KOPT-K1 (cell line): ENCODE data around the gene USP49.
"Not testable (repeated sequence)": the region's sequence is repeated elsewhere in the genome, so short reads cannot be mapped to it uniquely, and the experiment has no call there.

Source experiments
- H3K27ac ChIP-seq: fragments of 200-600 bp; sonication (generic); 2 replicates; pipeline ENCODE4 v1.5.1; 2016; ENCODE audit warnings: antibody characterized with exemption, mild to moderate bottlenecking, low read depth, low read length; ENCODE audit not compliant: poor library complexity, severe bottlenecking
- H3K36me3 ChIP-seq: fragments of 200-600 bp; sonication (generic); 2 replicates; pipeline ENCODE4 v1.5.1; 2017; ENCODE audit warnings: antibody characterized with exemption, mild to moderate bottlenecking, low read length, moderate library complexity; ENCODE audit not compliant: insufficient read depth
- H3K9me3 ChIP-seq: fragments of 200-600 bp; sonication (generic); 2 replicates; pipeline ENCODE4 v1.5.1; 2017; ENCODE audit warnings: antibody characterized with exemption, low read length, mild to moderate bottlenecking; ENCODE audit not compliant: insufficient read depth, poor library complexity, severe bottlenecking

USP49 gene

DNA sequence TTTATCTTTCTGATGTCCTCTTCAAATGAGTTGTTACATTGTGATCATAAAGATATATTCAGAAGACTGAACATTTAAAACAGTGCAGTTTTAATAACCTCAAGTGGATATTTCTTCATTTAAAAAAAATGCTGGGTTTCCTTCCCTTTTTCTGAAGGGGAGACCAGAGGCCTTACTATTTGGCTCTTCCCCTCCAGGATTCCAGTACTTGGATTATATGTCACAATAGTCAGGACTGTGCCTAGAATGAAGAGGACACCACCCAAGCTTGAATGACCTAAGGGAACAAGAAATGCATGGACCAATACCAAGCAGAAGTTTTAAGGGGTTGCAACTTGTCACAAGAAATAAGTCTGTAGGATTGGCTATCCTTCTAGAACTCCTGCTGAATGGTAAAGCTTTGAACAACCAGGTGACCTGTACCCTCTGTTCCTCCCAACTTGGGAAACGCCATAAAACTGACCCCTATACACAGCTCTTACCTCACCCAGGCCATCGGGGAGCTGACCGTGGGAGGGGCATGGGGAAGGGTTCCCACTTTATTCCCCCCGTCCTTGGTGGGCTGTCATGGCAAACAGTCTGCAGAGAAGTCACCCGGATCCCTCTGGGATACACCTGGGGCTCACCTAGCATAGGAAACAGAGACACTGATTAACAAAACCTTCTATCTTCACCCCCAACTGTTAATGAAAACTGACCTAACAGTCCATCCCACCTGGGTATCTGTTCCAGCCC, 117.5 kb downstream of the USP49 start:
- H3K36me3 ChIP-seq: peaks cover 28% of the 10 kb centered on the region; the same call in 1 of the 2 replicates
- no peak overlapping the region for H3K27ac ChIP-seq
- H3K9me3 ChIP-seq: no peaks in the 10 kb centered on the region

DNA sequence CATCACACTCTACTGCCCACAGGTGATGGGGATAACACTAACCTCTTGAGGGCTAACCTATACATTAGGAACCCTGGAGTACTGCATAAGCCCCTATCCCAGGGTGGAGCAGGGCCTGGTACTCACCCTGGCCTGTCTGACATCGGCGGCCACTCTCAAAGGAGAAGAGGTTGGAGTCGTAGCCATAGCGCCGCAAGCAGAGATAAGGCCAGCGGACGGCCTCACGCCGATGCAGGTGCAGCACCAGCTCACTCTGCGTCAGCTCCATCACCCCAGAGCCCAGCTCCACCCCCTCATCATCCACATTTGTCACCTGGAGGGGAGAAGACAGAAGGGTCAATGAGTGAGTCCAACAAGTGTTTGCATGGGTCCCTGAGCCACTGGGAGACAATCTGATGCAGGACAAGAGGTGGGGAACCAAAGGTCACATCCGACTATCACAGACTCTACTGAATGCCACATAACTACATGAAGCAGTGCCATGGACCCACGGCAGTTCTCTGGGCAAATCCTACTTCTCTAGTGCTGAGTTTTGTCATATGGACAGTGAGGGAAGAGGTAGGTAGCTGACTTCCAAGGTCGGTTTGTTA, 119.8 kb downstream of the USP49 start:
- Histone ChIP-seq H3K9me3 (no peaks in the 10 kb centered on the region), H3K27ac (no peak overlapping the region), H3K36me3 (peaks cover 51% of the 10 kb centered on the region; the same call in 1 of the 2 replicates)

DNA sequence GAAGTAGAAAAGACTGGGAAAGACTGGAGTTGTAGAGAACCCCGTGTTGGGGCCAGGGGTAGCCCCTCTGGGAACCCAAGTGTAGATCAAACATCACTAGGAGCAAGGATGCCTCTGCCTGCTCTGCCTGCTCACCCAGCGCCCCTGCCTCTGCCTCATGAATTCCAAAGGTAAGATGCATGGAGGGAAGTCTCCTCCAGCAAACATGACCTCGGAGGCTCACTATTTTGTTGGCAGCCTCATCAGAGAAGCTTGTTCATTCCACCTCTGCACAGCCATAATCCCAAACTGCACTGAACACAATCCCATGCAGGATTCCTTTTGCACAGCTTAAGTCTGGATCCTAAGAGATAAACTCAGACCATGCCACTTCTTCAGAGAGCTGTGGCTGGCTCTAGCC, 120.3 kb downstream of the USP49 start:
- peaks cover 53% of the 10 kb centered on the region; the same call in 1 of the 2 replicates for H3K36me3 ChIP-seq

DNA sequence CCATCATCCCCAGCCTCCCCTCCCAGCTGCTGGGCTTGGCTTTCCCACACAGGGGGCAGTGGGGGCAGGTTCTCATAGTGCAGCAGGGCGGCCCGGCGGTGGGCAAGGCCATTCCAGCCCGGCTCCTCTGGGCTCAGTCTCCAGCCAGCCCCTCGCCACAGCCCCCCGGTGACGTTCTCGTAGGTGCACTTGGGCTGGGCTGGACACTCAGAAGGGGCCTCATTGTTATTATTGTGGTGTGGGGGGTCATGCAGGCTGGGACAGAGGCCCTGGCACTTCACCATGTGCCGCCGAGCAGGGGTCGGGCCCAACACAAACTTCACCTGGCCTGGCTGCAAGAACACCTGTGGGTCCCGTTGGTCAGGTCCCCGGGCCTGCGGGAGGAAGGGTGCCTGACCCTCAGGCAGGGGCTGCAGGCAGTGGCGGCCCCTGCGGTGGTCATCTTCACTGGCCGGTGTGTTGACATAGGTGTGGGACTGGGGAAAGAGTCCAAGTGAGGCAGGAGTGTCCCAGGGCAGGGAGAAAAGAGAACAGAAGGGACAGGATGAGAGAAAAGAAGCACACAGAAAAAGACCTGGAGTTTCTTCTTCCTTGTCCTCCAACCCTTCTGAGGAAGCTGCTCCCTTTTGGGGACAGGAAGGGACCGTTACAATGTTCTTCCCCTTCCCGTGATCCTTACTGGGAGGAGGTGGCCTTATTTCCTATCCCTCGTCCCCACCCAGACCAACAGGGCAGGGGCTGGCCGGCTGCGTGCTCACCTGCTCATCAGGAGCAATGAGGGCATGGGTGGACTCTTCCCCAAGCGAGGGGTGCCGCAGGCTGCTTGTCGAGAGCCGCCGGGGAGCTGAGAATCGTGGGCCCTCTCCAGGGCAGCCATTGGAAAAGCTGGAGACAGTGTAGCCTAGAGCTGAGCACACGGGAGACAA, 123.9 kb downstream of the USP49 start:
- H3K27ac ChIP-seq: no peak overlapping the region
- no peaks in the 10 kb centered on the region for H3K9me3 ChIP-seq
- H3K36me3 ChIP-seq: peaks cover 44% of the 10 kb centered on the region; the same call in 1 of the 2 replicates

More for the DNA sequence above, 120.3 kb downstream of the USP49 start:
- Histone ChIP-seq H3K27ac (no peak overlapping the region), H3K9me3 (no peaks in the 10 kb centered on the region)

DNA sequence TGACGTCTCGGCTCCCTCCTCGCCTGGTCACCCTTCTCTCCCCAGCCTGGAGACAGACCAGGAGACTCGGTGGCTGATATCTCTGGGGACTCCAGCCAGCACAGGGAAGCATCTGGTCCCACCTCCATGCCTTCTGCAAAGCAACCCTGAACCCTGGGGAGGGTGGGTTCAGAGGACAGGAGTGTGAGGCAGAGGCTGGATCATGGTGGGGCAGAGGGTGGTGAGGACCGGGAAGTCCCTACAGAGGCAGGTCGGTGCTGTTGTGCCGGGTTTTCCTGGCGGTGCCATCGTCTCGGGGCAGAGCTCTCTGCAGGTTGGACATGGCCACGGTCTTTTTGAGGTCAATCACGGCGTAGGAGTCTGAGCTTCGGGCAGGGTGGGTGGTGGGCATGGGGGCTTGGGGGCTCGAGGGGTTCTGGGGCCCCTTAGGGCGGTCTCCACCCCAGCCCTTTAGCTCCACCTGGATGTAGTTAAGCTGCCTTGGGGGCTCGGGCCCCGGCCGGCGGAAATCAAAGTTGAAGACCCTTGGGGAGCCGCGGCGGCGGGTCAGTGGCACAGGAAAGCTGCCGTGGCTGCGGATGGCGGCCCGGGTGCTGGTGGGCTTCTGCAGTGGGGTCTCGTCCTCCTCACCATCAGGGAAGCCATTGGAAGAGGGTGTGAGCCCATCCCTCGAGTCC, 124.7 kb downstream of the USP49 start:
- no peak overlapping the region for H3K27ac ChIP-seq
- H3K9me3 ChIP-seq: no peaks in the 10 kb centered on the region
- peaks cover 41% of the 10 kb centered on the region; the same call in 1 of the 2 replicates for H3K36me3 ChIP-seq

DNA sequence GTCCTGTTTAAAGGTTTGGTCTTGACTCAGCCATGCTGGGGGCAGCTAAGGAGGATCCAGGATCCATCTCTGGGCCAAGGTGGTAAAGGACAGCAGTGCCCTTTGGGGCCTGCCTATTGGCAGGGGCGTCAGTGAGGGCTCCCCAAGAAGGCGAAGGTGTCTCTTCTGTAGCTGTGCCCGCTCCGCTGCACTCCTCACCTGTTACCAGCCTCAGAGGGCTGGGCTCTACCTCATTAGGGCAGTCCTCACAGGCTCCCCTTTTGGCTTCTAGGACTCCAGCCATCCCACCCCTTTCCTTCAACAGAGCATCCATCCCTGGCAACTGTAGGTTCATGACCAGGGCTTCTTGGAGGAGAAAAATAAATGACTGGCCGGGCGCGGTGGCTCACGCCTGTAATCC, 125.8 kb downstream of the USP49 start:
- no peaks in the 10 kb centered on the region for H3K9me3 ChIP-seq
- peak overlapping the region; percentile 51 for H3K27ac ChIP-seq
- peaks cover 30% of the 10 kb centered on the region; the same call in 1 of the 2 replicates for H3K36me3 ChIP-seq

DNA sequence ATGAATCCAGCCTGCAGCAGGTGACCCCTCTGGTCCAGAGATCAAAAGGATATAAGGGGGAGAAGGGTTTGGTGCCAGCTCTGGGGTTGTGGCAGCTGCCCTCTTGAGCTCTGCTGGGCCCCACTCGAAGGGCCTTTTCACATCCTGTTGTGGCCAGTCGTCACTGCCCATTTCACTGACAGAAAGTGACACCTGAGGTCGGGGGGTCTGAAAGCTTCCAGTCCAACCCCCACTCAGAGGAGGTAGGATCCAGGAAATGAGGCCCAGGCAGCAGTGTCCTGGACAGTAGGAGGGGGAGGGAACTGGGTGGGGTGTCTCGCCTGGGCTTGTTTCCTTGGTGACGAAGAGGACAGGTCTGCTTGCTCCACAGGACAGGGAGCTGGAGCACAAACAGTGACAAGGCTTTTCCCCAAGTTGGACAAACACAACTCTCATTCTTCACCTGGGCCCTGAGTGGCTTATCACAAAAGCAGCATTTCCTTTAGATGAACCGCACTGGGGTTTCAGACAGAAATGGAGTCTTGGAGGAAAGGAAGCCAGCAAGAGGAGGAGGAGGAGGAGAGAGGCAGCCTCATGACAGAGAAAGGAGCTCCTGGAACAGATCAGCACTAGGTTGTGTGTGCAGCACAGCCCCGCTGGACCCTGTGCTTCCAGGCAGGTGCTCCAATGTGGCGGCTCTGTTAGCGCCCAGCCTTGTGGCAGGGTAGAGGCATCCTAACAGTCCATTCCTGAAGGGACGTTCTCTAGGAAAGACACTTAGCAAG, 126.4 kb downstream of the USP49 start:
- peak overlapping the region; percentile 51 for H3K27ac ChIP-seq
- H3K36me3 ChIP-seq: peaks cover 27% of the 10 kb centered on the region; the same call in 1 of the 2 replicates
- H3K9me3 ChIP-seq: no peaks in the 10 kb centered on the region

DNA sequence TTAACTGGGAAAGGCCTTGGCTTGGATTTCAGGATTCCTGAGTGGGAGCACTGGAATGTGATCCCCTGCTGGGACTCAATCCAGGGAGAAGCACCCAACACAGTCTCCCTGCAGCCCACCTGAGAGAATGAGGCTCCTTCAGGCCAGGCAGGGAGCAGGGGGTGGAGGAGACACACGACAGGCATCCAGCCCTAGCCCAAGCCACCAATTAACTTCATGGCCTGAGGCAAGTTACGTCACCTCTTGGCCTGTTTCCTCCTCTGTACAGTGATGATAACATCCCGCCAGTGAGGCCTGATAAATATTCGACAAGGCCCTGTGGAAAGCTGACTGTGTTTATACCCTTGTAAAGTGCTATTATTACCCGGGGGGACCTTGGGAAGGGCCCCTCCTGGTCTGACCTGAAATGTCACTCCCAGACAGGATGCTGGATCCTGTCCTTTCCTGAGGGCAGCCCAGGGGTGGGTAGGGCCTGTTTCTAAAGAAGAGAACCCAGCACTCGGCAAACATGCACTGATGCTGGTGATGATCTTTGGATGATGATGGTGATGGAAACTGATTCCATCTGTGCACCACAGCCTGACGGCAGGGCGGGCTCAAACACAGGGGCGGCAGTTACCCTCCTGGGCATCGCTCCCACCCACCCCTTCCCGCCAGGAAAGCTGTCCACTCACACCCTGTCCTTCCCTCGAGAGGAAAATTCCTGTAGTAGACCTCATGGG, 127.9 kb downstream of the USP49 start:
- no peak overlapping the region for H3K27ac ChIP-seq
- no peaks in the 10 kb centered on the region for H3K9me3 ChIP-seq
- peaks cover 21% of the 10 kb centered on the region; the same call in 1 of the 2 replicates for H3K36me3 ChIP-seq

DNA sequence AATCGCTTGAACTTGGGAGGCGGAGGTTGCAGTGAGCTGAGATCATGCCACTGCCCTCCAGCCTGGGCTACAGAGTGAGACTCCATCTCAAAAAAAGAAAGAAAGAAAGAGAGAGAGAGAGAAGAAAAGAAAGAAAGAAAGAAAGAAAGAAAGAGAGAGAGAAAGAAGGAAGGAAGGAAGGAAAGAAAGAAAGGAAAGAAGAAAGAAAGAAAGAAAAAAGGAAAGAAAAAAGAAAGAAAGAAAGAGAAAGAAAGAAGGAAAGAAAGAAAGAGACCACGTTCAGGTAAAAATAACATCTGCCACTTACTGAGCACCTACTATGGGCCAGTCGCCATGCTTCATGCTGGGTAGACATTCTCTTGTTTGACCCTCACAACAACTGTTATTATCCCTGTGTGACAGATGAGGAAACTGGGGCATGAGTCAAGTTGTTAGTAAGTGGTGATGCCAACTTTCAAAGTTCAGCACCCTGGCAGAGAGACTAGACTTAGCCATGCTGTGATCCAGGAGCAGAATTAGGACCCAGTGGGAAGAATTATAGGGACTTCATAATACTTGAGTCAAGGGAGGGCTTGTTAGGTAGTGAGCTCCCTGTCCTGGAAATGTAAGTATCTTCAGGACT, 129.0 kb downstream of the USP49 start:
- not testable (repeated sequence) for H3K9me3 ChIP-seq, H3K36me3 ChIP-seq, H3K27ac ChIP-seq

DNA sequence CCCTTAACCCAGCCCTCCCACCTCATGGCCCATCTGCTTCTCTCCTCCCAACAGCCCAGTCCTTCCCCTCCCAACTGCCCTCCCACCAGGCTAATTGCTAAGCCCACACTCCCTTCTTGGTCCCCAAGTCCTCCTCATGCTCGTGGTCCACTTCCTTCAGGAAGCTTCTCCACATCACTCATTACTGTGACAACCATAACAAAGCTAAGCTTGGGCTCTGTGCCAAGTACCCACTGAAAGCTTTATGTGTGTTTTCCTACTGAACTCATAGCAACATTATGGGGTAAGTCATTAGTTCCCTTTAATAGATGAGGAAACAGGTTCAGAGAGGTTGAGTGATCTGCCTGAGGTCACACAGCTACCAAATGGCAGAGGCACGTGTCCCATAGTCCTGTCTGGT, 131.7 kb downstream of the USP49 start:
- no peak overlapping the region for H3K27ac ChIP-seq
- H3K36me3 ChIP-seq: no peaks in the 10 kb centered on the region
- H3K9me3 ChIP-seq: no peaks in the 10 kb centered on the region

DNA sequence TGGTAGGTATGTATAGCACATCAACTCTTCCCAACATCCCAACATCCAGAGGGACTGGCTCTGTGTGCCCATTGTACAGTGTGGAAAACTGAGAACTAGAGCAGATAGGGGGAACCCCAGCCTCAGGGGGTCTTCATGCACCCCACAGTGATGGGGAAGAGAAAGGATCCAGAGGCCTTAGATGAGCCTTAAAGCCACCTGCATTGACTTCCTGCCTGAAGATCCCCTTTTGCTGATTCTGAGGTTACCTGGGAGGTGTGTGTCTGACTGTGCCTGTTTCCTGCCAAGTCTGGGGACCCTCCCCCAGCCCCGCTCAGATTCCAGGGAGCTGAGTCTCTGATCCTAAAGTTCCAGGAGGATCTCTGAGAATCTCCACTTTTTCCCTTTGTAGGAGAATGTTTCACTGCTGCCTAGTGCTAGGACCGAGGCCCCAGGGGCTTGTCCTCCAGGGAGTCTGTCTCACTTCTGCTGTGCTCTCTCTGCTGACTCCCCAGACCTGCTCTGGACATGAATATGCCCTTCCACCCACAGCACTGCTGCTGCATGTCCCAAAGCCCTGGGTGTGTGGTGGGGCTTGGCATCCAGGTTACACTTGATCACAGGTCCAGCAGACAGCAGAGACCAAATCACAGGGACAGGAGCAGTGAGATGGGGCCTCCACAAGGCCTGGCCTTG, 135.1 kb downstream of the USP49 start:
- Histone ChIP-seq H3K36me3 (no peaks in the 10 kb centered on the region), H3K9me3 (no peaks in the 10 kb centered on the region), H3K27ac (no peak overlapping the region)

DNA sequence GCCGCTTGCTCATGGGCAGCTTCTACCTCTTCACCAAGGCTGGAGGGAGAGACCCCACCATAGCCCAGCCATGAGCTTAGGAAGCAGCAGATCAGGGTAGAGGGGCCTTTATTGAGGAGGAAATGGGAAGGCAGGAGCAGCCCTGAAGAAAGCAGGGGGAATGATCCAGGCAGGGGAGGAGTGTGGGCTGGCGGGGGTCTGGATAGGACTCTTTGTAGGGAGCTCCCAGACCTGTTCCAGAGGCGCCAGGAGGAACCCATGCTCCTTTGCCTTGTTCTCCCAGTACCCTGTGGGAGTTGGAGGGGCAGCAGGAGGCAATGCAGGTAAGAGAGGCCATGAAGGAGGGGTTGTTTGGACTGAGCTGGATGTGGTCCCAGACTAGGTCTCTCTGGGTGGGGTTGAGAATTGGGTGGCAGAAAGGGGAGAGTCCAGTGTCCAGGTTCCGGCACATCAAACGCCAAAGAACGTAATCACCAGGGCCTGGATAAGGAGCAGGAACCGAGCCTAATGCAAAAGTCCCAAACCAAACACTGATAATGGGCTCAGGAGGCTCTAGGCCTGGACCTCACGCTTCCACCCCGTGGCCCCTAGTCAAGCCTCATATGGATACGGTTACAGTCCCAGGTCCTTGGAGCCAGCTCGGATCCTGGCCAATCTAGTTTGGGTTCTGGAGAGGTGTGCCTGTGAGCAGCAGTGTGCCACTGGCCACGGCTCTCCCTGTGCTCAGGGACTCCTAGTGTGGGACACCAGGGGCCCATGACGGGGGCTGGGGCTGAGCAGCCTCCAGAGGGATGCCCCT, 135.9 kb downstream of the USP49 start:
- Histone ChIP-seq H3K9me3 (no peaks in the 10 kb centered on the region), H3K27ac (no peak overlapping the region), H3K36me3 (no peaks in the 10 kb centered on the region)
